ENCODE results near the gene RASGRF1.

DNA sequence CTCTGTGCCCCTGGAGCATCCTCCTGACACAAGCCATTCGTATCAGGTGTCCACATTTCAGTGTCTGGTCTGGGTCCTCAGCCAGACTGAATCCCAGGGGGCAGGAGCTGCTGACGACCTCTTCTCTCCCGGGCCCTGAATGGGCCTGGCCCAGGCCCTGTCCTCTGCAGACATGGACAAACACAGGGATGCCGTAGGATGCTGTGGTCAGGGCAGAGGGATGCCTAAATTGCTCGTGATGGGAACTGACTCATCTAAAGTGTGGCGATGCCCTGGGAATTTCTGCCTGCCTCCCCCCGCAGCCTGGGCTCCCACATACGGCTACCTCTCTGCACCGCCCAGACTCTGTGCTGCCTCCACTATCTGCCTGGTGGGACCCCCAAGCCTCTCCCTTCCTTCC, 87.3 kb downstream of the RASGRF1 start:
- TF ChIP-seq POLR2A (IDR thresholded peaks at IDR 0.05) (no peak), CTCF (IDR thresholded peaks at IDR 0.05) (no peak)
